Large intestine (tissue), 3 donors: Measurements from ENCODE around the gene SLC8A2. TPM values are rescaled to one million over a fixed set of nuclear protein-coding genes. Genes with fewer than 3 reads are reported as not detected.
A peak's percentile ranks its signal among the peaks of the same experiment; 100 is the strongest.

Source experiments
- DNase-seq, 2 donors: peaks; one replicate each; pipeline versions ENCODE4 v3.0.0 to v3.0.0-alpha.2; 2013
- H3K27ac ChIP-seq: one replicate; pipeline ENCODE4 v1.5.1; 2013; ENCODE audit warnings: low read length
- H3K27me3 ChIP-seq: 2 replicates; pipeline ENCODE4 v1.6.1; 2013; ENCODE audit warnings: low read length; ENCODE audit not compliant: control insufficient read depth, insufficient read depth
- H3K36me3 ChIP-seq: 2 replicates; pipeline ENCODE4 v1.6.1; 2013; ENCODE audit warnings: low read length; ENCODE audit not compliant: control insufficient read depth, insufficient read depth
- H3K4me1 ChIP-seq: one replicate; pipeline ENCODE4 v1.6.1; 2013; ENCODE audit warnings: low read length; ENCODE audit not compliant: control insufficient read depth, insufficient read depth
- H3K4me3 ChIP-seq: one replicate; pipeline ENCODE4 v1.5.1; 2013; ENCODE audit warnings: low read length
- H3K9me3 ChIP-seq: one replicate; pipeline ENCODE4 v1.6.1; 2013; ENCODE audit warnings: mild to moderate bottlenecking, low read depth, low read length, moderate library complexity; ENCODE audit not compliant: control insufficient read depth
- WGBS: methylation state at CpG from one replicate; pipeline ENCODE4 v1.1.5; 2013; ENCODE audit warnings: low lambda C conversion rate; ENCODE audit not compliant: insufficient coverage; 5-methylcytosine and 5-hydroxymethylcytosine counted together
- polyA plus RNA-seq: library from polyadenylated mRNA; unstranded; fragments of 120-200 nt; gene quantifications from one replicate; pipeline ENCODE4 v1.2.1, GENCODE V29; 2013

The SLC8A2 gene
- polyA plus RNA-seq, 1 donor, result 0.54 TPM

- Histone ChIP-seq H3K27ac (no peak overlapping the region), H3K9me3 (no peaks in the 10 kb centered on the region), H3K27me3 (peaks cover 21% of the 10 kb centered on the region), H3K4me3 (no peak overlapping the region), H3K4me1 (no peaks in the 10 kb centered on the region), H3K36me3 (no peaks in the 10 kb centered on the region)
- DNase-seq, result no peak
- WGBS, result no CpG with 5 or more reads among the region's 12 CpGs
Observed at GRCh38 chr19:47437500-47437899, 34.2 kb downstream of the SLC8A2 start.

DNA sequence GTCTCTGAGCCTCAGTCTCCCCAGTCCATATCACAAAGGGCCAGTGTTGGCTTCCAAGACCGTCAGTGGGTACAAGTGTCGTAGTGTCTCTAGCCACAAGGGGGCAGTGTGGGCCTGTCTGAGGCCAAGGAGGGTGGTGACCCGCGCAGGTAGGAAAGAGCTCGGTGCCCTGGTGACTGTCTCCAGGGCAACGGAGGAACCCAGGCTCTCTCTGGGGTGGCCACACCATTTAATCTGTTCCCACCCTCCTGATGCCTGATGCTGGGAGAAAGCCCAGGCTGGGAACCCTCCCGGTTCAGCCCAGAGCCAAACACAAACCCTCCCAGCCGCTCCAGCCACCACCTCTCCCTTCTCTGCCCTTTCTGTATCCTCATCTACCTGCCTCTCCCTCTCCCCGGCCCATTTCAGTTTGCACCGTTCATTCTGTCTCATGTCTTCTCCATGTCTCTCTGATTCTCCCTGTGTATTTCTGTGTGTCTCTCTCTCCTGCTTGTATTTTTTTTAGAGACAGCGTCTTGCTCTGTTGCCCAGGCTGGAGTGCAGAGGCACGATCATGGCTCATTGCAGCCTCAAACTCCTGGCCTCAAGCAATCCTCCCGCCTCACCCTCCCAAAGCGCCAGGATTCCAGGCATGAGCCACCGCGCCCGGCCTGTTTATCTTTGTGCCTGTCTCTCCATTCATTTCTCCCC, 34.8 kb downstream of the SLC8A2 start:
- H3K27ac ChIP-seq, result no peak overlapping the region

GRCh38 chr19:47435883-47436417, 35.7 kb downstream of the SLC8A2 start:
- WGBS, result no CpG with 5 or more reads among the region's 6 CpGs
- Histone ChIP-seq H3K27ac (no peak overlapping the region), H3K36me3 (no peaks in the 10 kb centered on the region), H3K4me1 (no peaks in the 10 kb centered on the region), H3K9me3 (no peaks in the 10 kb centered on the region), H3K4me3 (no peak overlapping the region), H3K27me3 (peaks cover 29% of the 10 kb centered on the region)
- no peak for DNase-seq

More for the DNA sequence above, 34.8 kb downstream of the SLC8A2 start:
- H3K36me3 ChIP-seq, result no peaks in the 10 kb centered on the region
- peaks cover 22% of the 10 kb centered on the region for H3K27me3 ChIP-seq
- no peak overlapping the region for H3K4me3 ChIP-seq
- 50% methylated on average over 7 of the region's 17 CpGs for WGBS
- peak; percentile 59 to 73 for DNase-seq
- no peaks in the 10 kb centered on the region for H3K4me1 ChIP-seq
- no peaks in the 10 kb centered on the region for H3K9me3 ChIP-seq

GRCh38 chr19:47435196-47435595, 36.5 kb downstream of the SLC8A2 start:
- Histone ChIP-seq H3K4me1 (peaks cover 4% of the 10 kb centered on the region), H3K27ac (no peak overlapping the region), H3K27me3 (peaks cover 35% of the 10 kb centered on the region), H3K4me3 (no peak overlapping the region), H3K9me3 (no peaks in the 10 kb centered on the region), H3K36me3 (no peaks in the 10 kb centered on the region)
- no peak for DNase-seq
- 78% methylated on average over 7 of the region's 16 CpGs for WGBS

DNA sequence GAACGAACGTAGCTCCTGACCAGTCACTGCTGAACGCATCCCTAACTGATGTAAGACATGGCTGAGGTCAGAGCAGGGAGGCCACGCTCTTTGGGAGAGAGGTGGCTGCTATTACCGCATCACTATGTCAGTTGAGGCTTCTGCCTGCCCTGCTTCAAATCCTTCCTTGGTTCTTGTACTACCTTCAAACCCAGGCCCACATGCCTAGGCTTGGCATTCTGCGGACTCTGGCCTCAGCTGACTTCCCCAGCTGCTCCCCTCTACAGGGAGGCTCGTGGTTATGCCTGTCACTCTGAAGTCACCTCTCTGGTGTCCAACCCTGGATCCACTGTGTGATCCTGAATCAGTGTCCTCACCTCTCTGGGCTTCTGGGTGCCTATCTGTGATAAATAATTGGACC, 37.6 kb downstream of the SLC8A2 start:
- no peak overlapping the region for H3K27ac ChIP-seq
- peaks cover 7% of the 10 kb centered on the region for H3K4me1 ChIP-seq
- no peak overlapping the region for H3K4me3 ChIP-seq
- DNase-seq, result no peak
- H3K9me3 ChIP-seq, result no peaks in the 10 kb centered on the region
- no peaks in the 10 kb centered on the region for H3K36me3 ChIP-seq
- peaks cover 46% of the 10 kb centered on the region for H3K27me3 ChIP-seq
- WGBS, result no CpG with 5 or more reads among the region's 7 CpGs

GRCh38 chr19:47433121-47433520, 38.6 kb downstream of the SLC8A2 start:
- no peak for DNase-seq
- peaks cover 54% of the 10 kb centered on the region for H3K27me3 ChIP-seq
- no peak overlapping the region for H3K27ac ChIP-seq
- no peaks in the 10 kb centered on the region for H3K36me3 ChIP-seq
- no CpG with 5 or more reads among the region's 1 CpG for WGBS
- no peak overlapping the region for H3K4me3 ChIP-seq
- no peaks in the 10 kb centered on the region for H3K9me3 ChIP-seq
- H3K4me1 ChIP-seq, result peaks cover 12% of the 10 kb centered on the region

DNA sequence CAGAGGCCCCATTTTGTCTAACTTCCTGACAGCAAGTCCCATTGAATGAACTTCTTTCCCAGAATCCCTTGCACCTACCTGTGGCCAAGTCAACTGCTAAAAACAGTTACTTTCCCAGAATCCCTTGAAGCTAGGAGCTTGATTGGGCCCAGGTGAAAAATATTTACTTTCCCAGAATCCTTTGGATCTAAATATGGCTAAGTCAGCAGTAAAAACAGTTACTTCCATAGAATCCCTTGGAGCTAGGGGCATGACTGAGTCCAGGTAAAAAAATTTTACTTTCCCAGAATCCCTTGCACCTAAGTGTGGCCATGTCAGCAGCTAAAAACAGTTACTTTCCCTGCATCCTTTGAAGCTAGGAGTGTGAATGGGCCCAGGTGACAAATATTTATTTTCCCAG, 39.2 kb downstream of the SLC8A2 start:
- Histone ChIP-seq H3K9me3 (no peaks in the 10 kb centered on the region), H3K4me1 (peaks cover 12% of the 10 kb centered on the region), H3K27me3 (peaks cover 51% of the 10 kb centered on the region), H3K36me3 (no peaks in the 10 kb centered on the region), H3K27ac (no peak overlapping the region), H3K4me3 (no peak overlapping the region)
- DNase-seq, result no peak

DNA sequence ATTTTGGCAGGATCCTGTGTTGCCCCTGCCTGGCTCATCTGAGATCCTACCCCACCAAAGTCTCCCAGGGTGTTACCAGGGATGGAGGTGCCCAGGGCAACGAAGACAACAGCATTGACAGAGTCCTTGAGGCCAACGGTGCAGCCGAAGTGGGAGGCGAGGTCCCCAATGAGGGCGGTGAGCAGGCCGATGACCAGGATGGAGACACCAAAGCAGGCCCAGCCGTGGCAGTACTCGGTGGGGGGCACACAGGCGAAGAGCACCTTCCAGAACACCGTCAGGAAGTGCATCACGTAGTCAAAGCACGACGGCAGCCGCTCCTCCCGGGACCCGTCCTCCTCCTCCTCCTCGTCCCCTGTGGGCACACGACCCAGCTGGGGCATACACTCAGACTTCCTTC, 39.6 kb downstream of the SLC8A2 start:
- H3K27ac ChIP-seq, result no peak overlapping the region
- WGBS, result 60% methylated on average over 1 of the region's 18 CpGs
- no peak for DNase-seq
- no peaks in the 10 kb centered on the region for H3K9me3 ChIP-seq
- H3K4me1 ChIP-seq, result peaks cover 12% of the 10 kb centered on the region
- no peak overlapping the region for H3K4me3 ChIP-seq
- H3K27me3 ChIP-seq, result peaks cover 50% of the 10 kb centered on the region
- H3K36me3 ChIP-seq, result no peaks in the 10 kb centered on the region

GRCh38 chr19:47430041-47430802, 41.5 kb downstream of the SLC8A2 start:
- Histone ChIP-seq H3K4me1 (peaks cover 12% of the 10 kb centered on the region), H3K27me3 (peaks cover 62% of the 10 kb centered on the region), H3K36me3 (no peaks in the 10 kb centered on the region), H3K9me3 (no peaks in the 10 kb centered on the region), H3K4me3 (no peak overlapping the region), H3K27ac (no peak overlapping the region)
- no CpG with 5 or more reads among the region's 69 CpGs for WGBS
- DNase-seq, result peak; percentile 76 to 82

GRCh38 chr19:47429140-47429793, 42.4 kb downstream of the SLC8A2 start:
- WGBS, result no CpG with 5 or more reads among the region's 20 CpGs
- Histone ChIP-seq H3K9me3 (no peaks in the 10 kb centered on the region), H3K27ac (no peak overlapping the region), H3K4me1 (peaks cover 12% of the 10 kb centered on the region), H3K4me3 (no peak overlapping the region), H3K36me3 (no peaks in the 10 kb centered on the region), H3K27me3 (peaks cover 67% of the 10 kb centered on the region)
- DNase-seq, result no peak
